ENCODE results near the gene SNTA1. TPM values are rescaled to one million over a fixed set of nuclear protein-coding genes. Genes with fewer than 3 reads are reported as not detected.
"Not testable (repeated sequence)": the region's sequence is repeated elsewhere in the genome, so short reads cannot be mapped to it uniquely, and the experiment has no call there.

Gene SNTA1
- total RNA-seq, 4 donors from 2014 or later: 28.5 to 39.2 (median 37.0) TPM

GRCh38 chr20:33474097-33474873 is 30.7 kb upstream of the SNTA1 start:
- TF ChIP-seq CTCF (IDR thresholded peaks at IDR 0.05): no peak
- ATAC-seq (ENCODE audit: low FRiP score) (no peak), DNase-seq (ENCODE audit: low spot score) (no peak)

DNA sequence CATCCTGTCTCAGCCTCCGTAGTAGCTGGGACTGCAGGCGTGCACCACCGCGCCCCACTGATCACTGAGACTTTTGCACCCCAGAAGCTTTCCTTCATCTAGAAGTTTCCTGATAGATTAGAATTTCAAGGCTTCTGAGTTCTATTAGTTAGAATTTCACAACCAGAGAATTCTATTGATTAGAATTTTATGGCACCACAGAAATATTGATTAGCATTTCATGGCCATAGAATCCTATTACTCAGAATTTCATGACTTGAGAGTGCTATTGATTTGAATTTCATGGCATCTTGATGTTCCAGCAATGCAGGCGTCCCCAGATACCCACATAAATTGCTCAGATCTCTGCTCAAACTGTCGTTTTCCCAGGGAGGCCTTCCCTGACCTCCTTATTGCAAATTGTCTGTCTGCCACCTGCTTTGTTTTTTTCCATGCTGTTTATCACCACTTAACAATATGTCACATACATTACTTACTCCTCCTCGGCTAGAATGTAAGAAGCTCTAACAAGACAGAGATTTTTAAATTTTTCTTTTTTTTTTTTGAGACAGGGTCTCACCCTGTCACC is 29.4 kb upstream of the SNTA1 start:
- no peak for DNase-seq (ENCODE audit: low spot score)
- ATAC-seq (ENCODE audit: low FRiP score): no peak
- TF ChIP-seq CTCF (IDR thresholded peaks at IDR 0.05): no peak

- TF ChIP-seq CTCF (IDR thresholded peaks at IDR 0.05): no peak
- ATAC-seq (ENCODE audit: low FRiP score): no peak
Observed at GRCh38 chr20:33470866-33471265, 27.3 kb upstream of the SNTA1 start.

GRCh38 chr20:33470457-33470856 is 26.9 kb upstream of the SNTA1 start:
- no peak for ATAC-seq (ENCODE audit: low FRiP score)

More at GRCh38 chr20:33470866-33471265, 27.3 kb upstream of the SNTA1 start:
- DNase-seq (ENCODE audit: low spot score): no peak

DNA sequence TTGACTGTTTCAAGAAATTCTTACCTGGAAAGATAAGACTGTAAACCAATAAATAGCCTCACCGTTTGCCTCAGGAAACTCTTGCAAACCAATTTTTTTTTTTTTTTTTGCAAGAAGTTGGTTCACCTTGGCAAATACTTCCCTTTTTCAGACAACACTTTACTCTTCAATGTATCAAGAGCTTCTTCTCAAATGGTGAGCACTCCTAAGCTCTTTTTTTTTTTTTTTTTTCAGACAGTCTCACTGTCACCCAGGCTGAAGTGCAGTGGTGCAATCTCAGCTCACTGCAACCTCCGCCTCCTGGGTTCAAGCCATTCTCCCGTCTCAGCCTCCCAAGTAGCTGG is 22.7 kb upstream of the SNTA1 start:
- DNase-seq (ENCODE audit: low spot score): no peak
- no peak for TF ChIP-seq CTCF (IDR thresholded peaks at IDR 0.05)
- ATAC-seq (ENCODE audit: low FRiP score): no peak

More at GRCh38 chr20:33470457-33470856, 26.9 kb upstream of the SNTA1 start:
- no peak for DNase-seq (ENCODE audit: low spot score)
- no peak for TF ChIP-seq CTCF (IDR thresholded peaks at IDR 0.05)

GRCh38 chr20:33465481-33466302 is 22.1 kb upstream of the SNTA1 start:
- TF ChIP-seq CTCF (IDR thresholded peaks at IDR 0.05): no peak
- DNase-seq (ENCODE audit: low spot score): no peak
- no peak for ATAC-seq (ENCODE audit: low FRiP score)

DNA sequence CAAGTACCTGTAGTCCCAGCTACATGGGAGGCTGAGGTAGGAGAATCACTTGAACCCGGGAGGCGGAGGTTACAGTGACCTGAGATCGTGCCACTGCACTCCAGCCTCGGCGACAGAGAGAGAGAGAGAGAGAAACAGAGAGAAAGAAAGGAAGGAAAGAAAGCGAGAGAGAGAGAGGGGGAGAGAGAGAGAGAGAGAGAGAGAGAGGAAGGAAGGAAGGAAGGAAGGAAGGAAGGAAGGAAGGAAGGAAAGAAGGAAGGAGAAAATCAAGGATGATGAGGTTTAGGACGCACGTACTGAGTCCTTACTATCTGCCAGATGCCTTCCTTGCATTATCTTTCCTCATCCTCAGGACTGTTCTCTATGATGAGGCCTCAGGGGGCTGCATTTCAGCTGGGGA is 21.2 kb upstream of the SNTA1 start:
- not testable (repeated sequence) for DNase-seq (ENCODE audit: low spot score); ATAC-seq (ENCODE audit: low FRiP score)

All from omental fat pad (tissue), 4 donors.